Common myeloid progenitor, CD34-positive (primary cell): Measurements from ENCODE around the gene DTWD2.

ENCODE experiments used
- CTCF ChIA-PET: fragments of 350-600 bp; sonication (Branson Sonifier 250); formaldehyde crosslinking; loops from one replicate; lab custom pipeline; 2021; ENCODE audit warnings: antibody characterized with exemption; lab: Charles Lee
- POLR2A ChIA-PET: fragments of 350-600 bp; sonication (Branson Sonifier 250); formaldehyde crosslinking; loops from one replicate; lab custom pipeline; 2021; ENCODE audit warnings: antibody characterized with exemption; lab: Charles Lee
- DNase-seq, 3 donors: peaks; one replicate each; pipeline versions ENCODE4 v3.0.0 to v3.0.0-alpha.2; 2013
- H3K27ac ChIP-seq, 2 experiments: 1 replicate in 1 of 2; 2 replicates in 1 of 2; pipeline ENCODE4 v1.7.0; 2013; ENCODE audit warnings: inconsistent platforms in 2 of 2, low read length in 2 of 2, mild to moderate bottlenecking in 2 of 2, low read depth in 1 of 2, moderate library complexity in 1 of 2; ENCODE audit not compliant: severe bottlenecking in 2 of 2, insufficient read depth in 1 of 2, poor library complexity in 1 of 2
- H3K27me3 ChIP-seq, 5 experiments: replicated peaks in 2 of 5; 1 replicate in 3 of 5; 2 replicates in 2 of 5; pipeline versions ENCODE4 v1.6.1 to v1.7.0; 2013; ENCODE audit warnings: low read length in 4 of 5, mild to moderate bottlenecking in 2 of 5, moderate library complexity in 2 of 5, inconsistent platforms in 1 of 5; ENCODE audit not compliant: insufficient read depth in 5 of 5, control insufficient read depth in 4 of 5
- H3K36me3 ChIP-seq, 4 experiments: 1 replicate in 2 of 4; 2 replicates in 2 of 4; pipeline versions ENCODE4 v1.6.1 to v1.7.0; 2013; ENCODE audit warnings: low read length in 3 of 4, control low read depth in 1 of 4, mild to moderate bottlenecking in 1 of 4; ENCODE audit not compliant: control insufficient read depth in 4 of 4, insufficient read depth in 4 of 4
- H3K4me1 ChIP-seq, 4 experiments: 1 replicate in 3 of 4; 2 replicates in 1 of 4; pipeline versions ENCODE4 v1.6.1 to v1.7.1; 2013; ENCODE audit warnings: low read length in 3 of 4, mild to moderate bottlenecking in 3 of 4, control low read depth in 1 of 4, inconsistent platforms in 1 of 4, moderate library complexity in 1 of 4; ENCODE audit not compliant: control insufficient read depth in 4 of 4, insufficient read depth in 4 of 4; ENCODE audit errors: control extremely low read depth in 1 of 4
- H3K4me3 ChIP-seq, 7 experiments: 1 replicate in 4 of 7; 2 replicates in 3 of 7; pipeline versions ENCODE4 v1.5.1 to v1.7.0; 2013; ENCODE audit warnings: mild to moderate bottlenecking in 7 of 7, low read length in 6 of 7, moderate library complexity in 6 of 7, inconsistent platforms in 2 of 7, low read depth in 2 of 7, control low read depth in 1 of 7; ENCODE audit not compliant: insufficient read depth in 4 of 7, control insufficient read depth in 1 of 7; ENCODE audit errors: extremely low read depth in 1 of 7
- H3K9me3 ChIP-seq, 5 experiments: 1 replicate in 4 of 5; 2 replicates in 1 of 5; pipeline versions ENCODE4 v1.6.1 to v1.7.1; 2013; ENCODE audit warnings: low read length in 4 of 5, mild to moderate bottlenecking in 2 of 5, inconsistent platforms in 1 of 5, low read depth in 1 of 5, moderate library complexity in 1 of 5; ENCODE audit not compliant: control insufficient read depth in 4 of 5, insufficient read depth in 2 of 5; ENCODE audit errors: control extremely low read depth in 1 of 5
- whole genome bisulfite sequencing: methylation state at CpG from one replicate; pipeline ENCODE4 v1.1.5; 2013; ENCODE audit not compliant: insufficient coverage; 5-methylcytosine and 5-hydroxymethylcytosine counted together

Gene DTWD2

GRCh38 chr5:118832974-118833373, 155.4 kb downstream of the DTWD2 start:
- POLR2A ChIA-PET: no interaction called here
- H3K4me3 ChIP-seq: no peak overlapping the region
- peaks cover 0 to 1% (median 0%) of the 10 kb centered on the region in 5 experiments for H3K9me3 ChIP-seq
- no peaks in the 10 kb centered on the region for H3K4me1 ChIP-seq
- CTCF ChIA-PET: no interaction called here
- no peaks in the 10 kb centered on the region for H3K36me3 ChIP-seq
- no peak for DNase-seq
- no peaks in the 10 kb centered on the region for H3K27me3 ChIP-seq
- no peak overlapping the region for H3K27ac ChIP-seq

GRCh38 chr5:118825226-118825625, 163.1 kb downstream of the DTWD2 start:
- CTCF ChIA-PET: interaction anchor here (3.4 kb wide), 1 partner anchor 33 kb away, joined by 11 read pairs; no protein-coding TSS in a partner anchor
- H3K27ac ChIP-seq: no peak overlapping the region
- WGBS: no CpG with 5 or more reads among the region's 1 CpG

GRCh38 chr5:118818604-118819003, 169.7 kb downstream of the DTWD2 start:
- Histone ChIP-seq H3K9me3 (peaks cover 0 to 5% (median 0%) of the 10 kb centered on the region in 5 experiments), H3K4me3 (no peak overlapping the region), H3K36me3 (no peaks in the 10 kb centered on the region), H3K27me3 (no peaks in the 10 kb centered on the region), H3K27ac (no peak overlapping the region), H3K4me1 (no peaks in the 10 kb centered on the region)
- 100% methylated on average over 1 of the region's 3 CpGs for WGBS
- DNase-seq: no peak
- POLR2A ChIA-PET: interaction anchor here (0.6 kb wide), 1 partner anchor 276 kb away, joined by 3 read pairs; no protein-coding TSS in a partner anchor
- CTCF ChIA-PET: no interaction called here

More at GRCh38 chr5:118825226-118825625, 163.1 kb downstream of the DTWD2 start:
- Histone ChIP-seq H3K9me3 (no peaks in the 10 kb centered on the region), H3K4me3 (no peak overlapping the region), H3K4me1 (peaks cover 3 to 6% (median 5%) of the 10 kb centered on the region in 4 experiments), H3K27me3 (no peaks in the 10 kb centered on the region), H3K36me3 (no peaks in the 10 kb centered on the region)
- no peak for DNase-seq
- POLR2A ChIA-PET: no interaction called here

- 100% methylated on average over 1 of the region's 2 CpGs for WGBS
Measured at GRCh38 chr5:118808441-118808840, 179.9 kb downstream of the DTWD2 start.

GRCh38 chr5:118806571-118806970, 181.8 kb downstream of the DTWD2 start:
- H3K4me1 ChIP-seq: no peaks in the 10 kb centered on the region
- CTCF ChIA-PET: no interaction called here
- peaks cover 2 to 9% (median 3%) of the 10 kb centered on the region in 5 experiments for H3K9me3 ChIP-seq
- WGBS: 96% methylated on average over 3 of the region's 4 CpGs
- H3K27me3 ChIP-seq: no peaks in the 10 kb centered on the region
- H3K4me3 ChIP-seq: no peak overlapping the region
- no peak overlapping the region for H3K27ac ChIP-seq
- POLR2A ChIA-PET: no interaction called here
- DNase-seq: no peak
- peaks cover 0 to 2% (median 0%) of the 10 kb centered on the region in 4 experiments for H3K36me3 ChIP-seq

More at GRCh38 chr5:118808441-118808840, 179.9 kb downstream of the DTWD2 start:
- ChIA-PET CTCF (no interaction called here), POLR2A (no interaction called here)
- Histone ChIP-seq H3K27ac (no peak overlapping the region), H3K27me3 (no peaks in the 10 kb centered on the region), H3K9me3 (peaks cover 2 to 12% (median 3%) of the 10 kb centered on the region in 5 experiments), H3K4me3 (no peak overlapping the region), H3K36me3 (peaks cover 0 to 2% (median under 1%) of the 10 kb centered on the region in 4 experiments), H3K4me1 (no peaks in the 10 kb centered on the region)
- DNase-seq: no peak

- Histone ChIP-seq H3K27ac (no peak overlapping the region), H3K9me3 (no peaks in the 10 kb centered on the region), H3K27me3 (no peaks in the 10 kb centered on the region), H3K4me1 (no peaks in the 10 kb centered on the region), H3K4me3 (no peak overlapping the region), H3K36me3 (no peaks in the 10 kb centered on the region)
- ChIA-PET POLR2A (no interaction called here), CTCF (no interaction called here)
- WGBS: 100% methylated on average over 1 of the region's 2 CpGs
- no peak for DNase-seq
Measured at GRCh38 chr5:118802335-118802734, 186.0 kb downstream of the DTWD2 start.

- CTCF ChIA-PET: interaction anchor here (0.5 kb wide), 1 partner anchor 9 kb away, joined by 3 read pairs; no protein-coding TSS in a partner anchor
- POLR2A ChIA-PET: no interaction called here
Measured at GRCh38 chr5:118796081-118796480, 192.3 kb downstream of the DTWD2 start.

More at GRCh38 chr5:118796081-118796480, 192.3 kb downstream of the DTWD2 start:
- DNase-seq: no peak
- Histone ChIP-seq H3K9me3 (no peaks in the 10 kb centered on the region), H3K4me3 (no peak overlapping the region), H3K36me3 (no peaks in the 10 kb centered on the region), H3K27me3 (no peaks in the 10 kb centered on the region), H3K4me1 (peaks cover 0 to 4% (median under 1%) of the 10 kb centered on the region in 4 experiments), H3K27ac (no peak overlapping the region)
- 100% methylated on average over 1 of the region's 3 CpGs for WGBS
